Endothelial cell of hepatic sinusoid (primary cell): ENCODE results near the gene ATOSA.

Source experiments
- in situ Hi-C: cut with HindIII; loops from 2 replicates; pipeline ENCODE4 v1.10.0; 2017; ENCODE audit warnings: low sequenced_read_pairs

ATOSA gene

GRCh38 chr15:52689562-52689961, 10.4 kb upstream of the ATOSA start:
- in situ Hi-C loops, result no loop called here

GRCh38 chr15:52683580-52683979, 4.4 kb upstream of the ATOSA start:
- in situ Hi-C loops, result no loop called here

GRCh38 chr15:52682781-52683180, 3.6 kb upstream of the ATOSA start:
- in situ Hi-C loops, result no loop called here

- in situ Hi-C loops, result no loop called here
Observed at GRCh38 chr15:52682200-52682599, 3.0 kb upstream of the ATOSA start.

- in situ Hi-C loops, result no loop called here
Observed at GRCh38 chr15:52681441-52681840, 2.3 kb upstream of the ATOSA start.

- in situ Hi-C loops, result no loop called here
Observed at GRCh38 chr15:52680761-52681160, 1.6 kb upstream of the ATOSA start.

GRCh38 chr15:52680041-52680391, 828 bp upstream of the ATOSA start:
- in situ Hi-C loops, result no loop called here

- in situ Hi-C loops, result loop anchor here (10.0 kb wide), 1 partner anchor 184 kb away; no protein-coding TSS in a partner anchor
Observed at GRCh38 chr15:52678468-52679231, 538 bp downstream of the ATOSA start.

- in situ Hi-C loops, result loop anchor here (10.0 kb wide), 1 partner anchor 183 kb away; no protein-coding TSS in a partner anchor
Observed at GRCh38 chr15:52677593-52678467, 1.4 kb downstream of the ATOSA start.

GRCh38 chr15:52674831-52675230, 4.4 kb downstream of the ATOSA start:
- in situ Hi-C loops, result loop anchor here (10.0 kb wide), 1 partner anchor 180 kb away; no protein-coding TSS in a partner anchor

GRCh38 chr15:52673734-52674133, 5.5 kb downstream of the ATOSA start:
- in situ Hi-C loops, result loop anchor here (10.0 kb wide), 1 partner anchor 179 kb away; no protein-coding TSS in a partner anchor

GRCh38 chr15:52673312-52673711, 5.9 kb downstream of the ATOSA start:
- in situ Hi-C loops, result loop anchor here (10.0 kb wide), 1 partner anchor 179 kb away; no protein-coding TSS in a partner anchor

GRCh38 chr15:52672661-52673060, 6.5 kb downstream of the ATOSA start:
- in situ Hi-C loops, result loop anchor here (10.0 kb wide), 1 partner anchor 178 kb away; no protein-coding TSS in a partner anchor

- in situ Hi-C loops, result loop anchor here (10.0 kb wide), 1 partner anchor 175 kb away; no protein-coding TSS in a partner anchor
Observed at GRCh38 chr15:52670087-52670486, 9.1 kb downstream of the ATOSA start.

- in situ Hi-C loops, result no loop called here
Observed at GRCh38 chr15:52668133-52668532, 11.1 kb downstream of the ATOSA start.

GRCh38 chr15:52667597-52667996, 11.6 kb downstream of the ATOSA start:
- in situ Hi-C loops, result no loop called here

GRCh38 chr15:52663536-52664294, 15.5 kb downstream of the ATOSA start:
- in situ Hi-C loops, result no loop called here

GRCh38 chr15:52661909-52662308, 17.3 kb downstream of the ATOSA start:
- in situ Hi-C loops, result no loop called here

- in situ Hi-C loops, result no loop called here
Observed at GRCh38 chr15:52660192-52660591, 19.0 kb downstream of the ATOSA start.

- in situ Hi-C loops, result no loop called here
Observed at GRCh38 chr15:52658955-52659354, 20.2 kb downstream of the ATOSA start.

GRCh38 chr15:52657338-52657737, 21.9 kb downstream of the ATOSA start:
- in situ Hi-C loops, result no loop called here
